GM18873 (cell line): ENCODE results near the gene RPS21.
"Not testable (repeated sequence)": the region's sequence is repeated elsewhere in the genome, so short reads cannot be mapped to it uniquely, and the experiment has no call there.

Experiments used
- ATAC-seq: cut with Tn5 transposase; IDR thresholded peaks from one replicate; pipeline ENCODE4 v1.9.1; 2021; ENCODE audit warnings: mild to moderate bottlenecking, moderate library complexity, moderate number of reproducible peaks; ENCODE audit not compliant: unreplicated experiment, low FRiP score

RPS21 gene

DNA sequence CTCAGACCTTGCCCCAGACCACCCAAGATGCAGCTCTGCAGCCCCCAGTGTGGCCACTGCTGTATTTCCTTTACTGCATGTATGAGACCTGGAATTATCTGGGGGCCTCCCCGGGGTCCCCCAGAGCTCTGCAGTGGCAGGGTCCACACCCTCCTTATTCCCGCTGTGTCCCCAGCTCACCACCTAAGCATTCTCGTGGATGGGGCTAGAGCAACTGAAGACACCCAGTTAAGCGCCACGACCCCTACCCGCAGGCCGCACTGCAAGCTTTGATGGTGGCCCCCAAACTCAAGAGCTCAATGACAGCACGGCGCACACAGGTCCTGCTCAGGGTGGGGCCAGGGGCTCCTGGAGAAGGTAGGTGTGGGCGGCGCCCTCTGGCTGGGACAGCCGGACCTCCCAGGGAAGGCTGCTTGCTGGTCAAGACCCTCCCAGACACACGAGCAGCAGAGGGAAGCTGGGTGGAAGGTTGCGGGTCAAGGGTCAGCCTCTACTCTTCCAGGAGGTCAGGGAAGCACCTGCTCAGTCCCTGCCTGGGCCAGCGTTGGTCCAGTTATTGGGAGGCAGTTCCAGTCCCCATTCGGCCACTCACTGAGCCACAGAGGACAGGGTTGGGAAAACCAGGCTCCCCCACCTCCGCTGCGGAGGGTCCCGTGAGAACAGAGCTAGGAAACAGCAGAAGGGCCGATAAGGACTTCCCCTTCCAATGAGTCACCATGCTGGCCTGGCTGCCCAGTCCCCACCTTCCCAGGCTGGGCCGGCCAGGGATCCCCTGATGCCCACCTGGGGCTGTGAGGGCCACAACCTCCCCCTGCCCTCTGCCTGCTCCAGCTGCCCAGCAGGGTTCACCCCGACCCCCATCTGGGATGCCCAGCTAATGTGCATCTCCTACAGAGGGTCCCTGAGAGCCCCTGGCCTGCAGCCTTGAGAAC lies 22.7 kb upstream of the RPS21 start:
- no peak for ATAC-seq

DNA sequence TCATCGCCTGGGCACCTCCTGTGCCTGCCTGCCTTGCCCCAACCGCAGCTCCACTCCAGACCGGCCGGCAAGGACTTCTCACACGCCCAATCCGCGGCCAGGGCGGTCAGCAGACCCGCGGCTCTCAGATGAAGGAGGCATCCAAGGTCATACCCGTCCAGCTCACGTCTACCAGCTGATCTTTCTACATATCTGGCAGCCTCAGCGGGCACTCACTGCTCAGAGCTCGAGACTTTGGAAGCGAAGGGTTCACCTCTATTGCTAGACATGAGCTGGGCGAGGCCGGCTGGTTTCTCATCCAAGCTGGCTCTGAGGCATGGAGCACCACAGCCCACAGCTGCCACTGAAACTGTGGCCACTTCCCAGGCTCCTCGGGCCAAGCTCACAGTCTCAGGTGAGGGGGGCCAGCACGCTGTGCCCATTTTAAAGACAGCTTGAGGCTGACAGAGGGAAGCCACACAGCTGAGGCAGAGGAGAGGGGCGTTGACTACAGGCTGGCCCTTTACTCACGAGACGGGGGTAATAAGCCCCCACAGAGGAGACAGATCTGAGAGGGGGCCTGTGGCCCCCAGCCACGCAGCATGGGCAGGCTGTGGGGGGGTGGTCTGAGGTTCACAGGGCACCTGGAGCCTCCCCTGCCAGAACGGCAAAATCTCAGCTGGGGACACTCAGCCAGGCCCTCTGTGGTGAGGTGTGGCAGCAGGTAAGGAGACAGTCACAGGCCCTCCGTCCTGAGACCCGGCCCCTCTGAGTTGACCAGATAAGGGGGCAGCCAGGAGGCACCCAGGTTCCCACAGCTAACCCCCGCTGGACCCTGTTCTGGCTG lies 21.8 kb upstream of the RPS21 start:
- no peak for ATAC-seq

DNA sequence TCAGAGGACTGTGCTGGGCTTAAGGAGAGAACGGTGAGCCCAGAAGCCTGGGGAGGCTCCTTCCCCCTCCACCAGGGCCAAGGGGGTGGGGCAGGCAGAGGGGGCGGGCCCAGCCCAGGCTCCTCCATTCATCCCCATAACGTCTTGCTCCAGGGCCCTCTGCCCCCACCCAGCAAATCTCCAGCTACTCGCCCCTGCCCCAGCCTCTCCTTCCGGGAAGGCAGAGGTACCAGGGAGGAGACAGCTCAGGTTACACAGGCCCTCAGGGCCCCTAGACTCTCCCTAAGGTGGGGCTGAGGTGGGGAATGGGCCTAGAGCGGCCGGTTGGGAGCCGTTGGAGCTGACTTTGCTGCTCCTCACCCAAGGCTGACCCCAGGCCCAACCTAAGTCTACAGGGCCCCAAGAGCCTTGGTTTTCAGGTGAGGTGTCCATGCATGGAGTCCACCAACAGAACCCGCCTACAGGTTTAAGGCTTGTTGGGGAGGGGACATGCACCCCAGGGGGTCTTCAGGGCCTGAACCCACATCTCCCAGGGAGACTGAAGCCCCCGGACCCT lies 21.0 kb upstream of the RPS21 start:
- ATAC-seq = no peak

DNA sequence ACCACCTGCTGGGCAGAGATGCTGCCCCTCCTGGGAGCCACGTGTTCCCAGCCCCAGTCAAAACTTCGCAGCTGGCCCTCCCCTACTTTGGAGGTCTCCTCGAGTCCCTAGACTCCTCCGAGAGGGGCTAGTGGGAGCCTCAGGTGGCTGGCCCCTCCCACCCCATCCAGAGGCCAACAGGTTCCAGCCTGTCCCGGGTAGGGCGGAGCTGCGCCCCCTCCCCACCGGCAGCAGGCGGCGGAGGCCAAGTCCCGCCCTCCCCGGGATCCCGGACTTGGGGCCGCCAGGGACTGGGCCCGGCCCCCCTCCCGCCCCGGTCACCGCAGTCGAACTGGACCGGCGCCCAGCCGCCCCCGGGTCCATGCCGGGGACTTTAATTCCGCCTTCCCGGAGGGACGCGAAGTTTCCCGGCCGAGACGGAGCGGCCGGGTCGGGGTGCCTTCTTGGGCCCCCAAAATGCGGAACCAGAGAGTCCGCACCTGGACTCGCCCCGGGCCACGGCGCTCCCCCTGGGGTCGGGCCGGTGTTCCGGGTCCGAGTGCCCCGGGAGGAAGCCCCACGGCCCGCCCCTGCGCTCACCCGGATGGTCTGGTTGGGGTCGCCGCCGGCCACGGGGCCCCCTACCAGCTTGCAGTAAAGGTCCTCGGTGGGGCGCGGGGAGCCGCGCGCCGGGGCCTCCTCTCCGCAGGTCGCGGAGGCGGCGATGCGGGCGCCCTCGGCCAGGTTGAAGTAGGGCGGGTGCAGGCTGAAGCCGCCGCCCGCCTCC lies 20.4 kb upstream of the RPS21 start:
- ATAC-seq = no peak

DNA sequence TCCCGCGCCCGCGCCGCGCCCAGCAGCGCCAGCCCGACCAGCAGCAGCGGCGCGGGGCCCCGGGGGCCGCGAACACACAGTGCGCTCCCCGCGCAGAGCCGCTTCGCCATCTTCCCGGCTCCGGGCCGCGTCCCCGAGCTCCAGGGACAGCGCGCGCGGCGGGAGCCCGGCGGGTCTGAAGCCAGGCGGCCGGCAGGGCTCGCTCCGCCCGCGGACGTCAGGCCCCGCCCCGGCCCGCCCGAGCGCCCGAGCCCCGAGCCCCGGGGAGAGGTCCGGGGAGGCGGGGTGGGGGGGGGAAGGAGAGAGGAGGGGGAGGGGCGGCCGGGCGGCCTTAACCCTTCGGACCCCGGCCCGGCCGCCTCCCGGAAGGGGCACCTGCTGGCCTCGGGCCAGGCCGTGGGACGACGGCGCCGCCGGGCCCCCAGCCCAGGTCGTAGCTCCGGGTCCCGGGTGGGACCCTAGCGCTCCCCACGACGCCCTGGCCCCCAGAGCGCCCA lies 19.7 kb upstream of the RPS21 start, which contains the start of gene LAMA5:
LAMA5 (minus strand) TSS at position 177 of the 497 bp plus-strand sequence; CDS start at position 110, 67 bp downstream.
- ATAC-seq = no peak

DNA sequence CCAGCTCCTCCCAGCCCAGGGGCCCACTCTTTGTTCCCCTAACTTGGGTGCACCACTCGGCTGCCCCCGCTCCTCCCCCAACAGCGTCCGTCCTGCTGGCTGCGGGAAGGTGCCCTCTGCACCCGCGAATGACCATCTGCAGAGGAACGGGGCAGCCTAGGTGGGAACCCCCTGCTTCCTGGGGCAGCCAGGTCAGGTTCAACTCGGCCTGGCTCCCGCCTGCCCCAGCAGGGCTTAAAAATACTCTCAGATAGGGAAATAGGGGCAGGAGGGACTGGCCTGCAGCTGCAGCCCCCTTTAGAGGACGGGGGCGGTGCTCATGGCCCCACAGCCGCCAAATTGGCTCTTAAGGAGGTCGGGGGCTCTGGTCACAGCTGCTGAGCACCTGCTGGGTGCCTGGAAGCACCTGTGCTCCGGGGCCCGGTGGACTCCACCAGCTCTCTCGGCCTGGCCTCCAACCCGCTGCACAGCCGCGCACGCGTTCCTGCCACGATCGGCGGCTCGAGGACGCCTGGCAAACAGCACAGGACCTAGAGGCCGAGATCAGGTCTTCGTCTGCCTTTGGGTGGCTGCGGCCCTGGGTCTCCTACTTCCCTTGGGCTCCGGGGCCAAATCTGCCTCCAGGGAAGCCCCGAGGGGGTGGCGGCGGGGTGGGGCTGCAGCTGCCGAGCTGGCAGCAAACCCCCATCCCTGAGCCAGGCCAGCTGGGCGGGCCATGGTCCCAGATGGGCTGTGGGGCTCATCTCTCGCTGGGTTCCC lies 19.1 kb upstream of the RPS21 start:
- no peak for ATAC-seq

DNA sequence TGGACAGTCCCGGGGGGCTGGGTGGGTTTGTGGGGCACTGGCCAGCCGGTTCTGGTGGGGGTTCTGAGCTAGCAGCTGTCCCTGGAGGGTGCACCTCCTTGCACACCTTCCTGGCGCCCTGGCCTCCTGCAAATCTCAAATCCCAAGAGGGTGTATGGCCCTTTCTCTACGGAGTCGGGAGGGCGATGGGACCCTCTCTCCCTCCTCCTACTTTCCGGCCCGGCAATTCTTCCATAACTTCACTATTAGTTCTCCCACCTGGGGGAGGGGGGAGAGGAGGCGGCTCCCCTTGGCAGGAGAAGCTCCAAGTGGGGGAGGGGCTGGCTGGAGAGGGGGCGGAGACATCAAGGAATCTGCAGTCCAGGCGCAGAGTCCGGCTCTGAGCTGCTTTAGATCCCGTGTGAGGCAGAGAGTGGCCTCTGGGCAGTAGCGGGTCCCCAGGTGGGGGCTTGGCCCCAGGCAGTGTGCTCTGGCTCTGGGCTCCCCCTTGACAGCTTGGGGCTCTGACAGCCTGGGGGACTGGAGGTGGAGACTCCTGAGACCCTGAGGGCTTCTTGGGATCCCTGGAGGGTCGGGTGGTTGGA lies 18.4 kb upstream of the RPS21 start:
- no peak for ATAC-seq

DNA sequence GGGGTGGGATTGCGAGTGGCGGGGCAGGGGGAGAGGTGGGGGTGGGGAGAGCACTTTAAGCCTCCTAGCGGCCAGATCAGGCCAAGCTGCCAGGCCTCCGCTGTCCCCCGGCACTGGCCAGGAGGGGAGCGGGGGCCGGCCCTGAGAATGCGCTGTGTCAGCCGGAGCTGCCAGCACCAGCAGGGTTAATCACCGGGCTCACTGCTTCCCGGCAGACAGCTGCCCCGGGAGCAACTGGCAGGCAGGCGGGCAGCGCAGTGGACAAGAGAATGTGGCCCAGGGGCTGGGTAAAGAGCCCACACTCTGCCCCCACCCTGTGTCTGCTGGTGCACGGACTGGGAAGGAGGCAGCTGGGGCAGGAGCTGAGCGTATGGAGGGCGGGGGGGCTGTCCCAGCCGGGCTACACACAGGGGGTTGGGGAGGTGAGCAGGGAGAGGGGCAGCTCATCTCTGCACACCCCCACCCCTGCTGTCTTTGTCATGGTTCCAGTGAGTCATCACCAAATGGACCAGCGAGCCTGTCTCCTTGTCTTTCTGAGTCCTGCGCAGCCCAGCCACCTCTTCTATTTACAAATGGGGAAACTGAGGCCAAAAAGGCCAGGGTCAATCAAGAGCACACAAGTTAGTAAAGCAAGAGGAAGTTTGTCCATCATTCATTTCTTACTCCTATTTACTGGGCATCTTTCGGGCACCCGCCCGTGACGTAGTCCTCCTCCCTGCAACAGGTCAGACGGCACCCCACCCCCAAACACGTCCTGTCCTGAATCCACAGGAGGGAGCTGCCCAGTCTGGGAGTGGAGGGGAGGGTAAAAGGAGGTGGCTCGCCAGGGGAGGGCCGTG lies 17.7 kb upstream of the RPS21 start:
- no peak for ATAC-seq

DNA sequence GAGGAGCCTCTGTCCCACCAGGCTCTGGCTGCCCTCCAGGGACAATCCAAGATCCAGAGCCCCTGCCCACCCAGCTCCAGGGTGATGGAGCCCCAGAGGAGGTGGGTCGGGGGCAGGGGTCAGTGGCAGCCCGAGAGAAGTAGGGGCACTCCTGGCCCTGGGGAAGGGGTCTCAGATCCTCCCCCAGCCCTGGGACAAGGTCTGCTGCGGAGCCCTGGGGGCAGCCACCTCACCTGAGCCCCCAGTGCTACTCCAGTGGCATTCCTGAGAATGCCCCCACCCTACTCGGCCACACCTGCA lies 17.1 kb upstream of the RPS21 start:
- ATAC-seq = no peak

DNA sequence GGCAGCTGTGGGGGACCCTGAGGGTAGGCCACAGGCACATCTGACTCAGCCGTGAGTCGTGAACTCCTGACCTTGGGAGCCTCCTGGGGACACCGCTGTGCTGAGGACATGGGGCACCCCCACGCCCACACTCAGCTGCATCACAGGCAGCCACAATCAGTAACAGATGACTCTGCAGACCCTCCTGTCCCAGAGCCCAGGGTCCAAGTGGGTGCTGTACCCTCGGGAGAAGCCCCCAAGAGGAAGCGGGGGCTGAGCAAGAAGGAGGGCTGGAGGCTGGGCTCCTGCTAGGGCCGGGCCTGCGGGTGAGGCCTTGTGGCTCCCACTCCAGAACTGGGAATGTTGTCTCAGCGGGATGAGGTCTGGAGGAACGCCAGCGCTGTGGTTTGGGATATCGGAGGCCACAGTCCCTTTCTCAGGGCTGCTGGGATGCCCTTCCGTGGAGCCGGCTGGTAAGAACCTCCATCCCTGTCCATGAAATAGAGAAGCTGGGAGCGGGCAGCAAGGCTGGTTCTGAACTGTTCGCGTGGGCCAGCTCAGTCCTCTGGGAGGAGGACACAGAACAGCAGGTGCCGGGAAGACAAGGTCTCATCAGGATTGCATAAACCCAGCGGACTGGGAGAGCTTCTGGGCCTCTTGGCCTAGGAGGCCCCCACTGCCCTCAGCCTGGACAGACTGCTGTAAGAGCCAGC lies 16.6 kb upstream of the RPS21 start:
- no peak for ATAC-seq

DNA sequence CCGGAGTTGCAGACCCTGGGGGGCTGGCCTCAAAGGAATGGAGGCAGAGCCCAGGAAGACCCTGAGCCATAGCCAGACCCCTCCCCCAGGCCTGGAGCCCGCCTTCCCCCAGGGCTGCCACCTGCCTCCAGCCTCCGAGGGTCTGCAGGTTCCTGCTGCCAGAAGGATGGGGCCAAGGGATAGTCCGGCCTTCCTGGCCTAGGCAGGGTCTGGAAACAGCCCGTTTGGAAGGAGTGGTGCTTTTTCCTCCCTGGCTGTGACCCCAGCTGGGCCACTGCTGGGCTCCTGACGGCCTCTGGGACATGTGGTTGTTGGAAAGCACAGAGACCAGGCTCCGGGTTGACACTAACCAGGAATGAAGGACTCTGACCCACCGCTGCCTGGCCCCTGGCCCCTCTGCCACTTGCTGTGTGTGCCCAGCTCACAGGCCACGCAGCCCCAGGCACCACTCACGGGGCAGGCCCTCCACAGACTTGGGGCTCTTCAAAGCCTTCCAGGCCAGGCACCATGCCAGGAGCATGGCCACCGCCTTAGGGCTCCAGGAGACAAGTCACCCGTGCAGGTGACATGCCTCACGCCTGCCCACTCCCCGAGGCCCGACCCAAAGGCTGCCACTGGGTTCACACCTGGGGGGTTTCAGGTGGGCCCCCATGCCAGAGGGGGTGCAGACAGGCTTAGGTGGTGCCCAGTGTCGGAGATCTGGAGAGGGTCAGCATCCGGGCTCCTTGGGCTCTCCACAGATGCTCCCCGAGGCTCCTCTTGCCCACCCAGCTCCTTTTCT lies 15.9 kb upstream of the RPS21 start:
- ATAC-seq = no peak

DNA sequence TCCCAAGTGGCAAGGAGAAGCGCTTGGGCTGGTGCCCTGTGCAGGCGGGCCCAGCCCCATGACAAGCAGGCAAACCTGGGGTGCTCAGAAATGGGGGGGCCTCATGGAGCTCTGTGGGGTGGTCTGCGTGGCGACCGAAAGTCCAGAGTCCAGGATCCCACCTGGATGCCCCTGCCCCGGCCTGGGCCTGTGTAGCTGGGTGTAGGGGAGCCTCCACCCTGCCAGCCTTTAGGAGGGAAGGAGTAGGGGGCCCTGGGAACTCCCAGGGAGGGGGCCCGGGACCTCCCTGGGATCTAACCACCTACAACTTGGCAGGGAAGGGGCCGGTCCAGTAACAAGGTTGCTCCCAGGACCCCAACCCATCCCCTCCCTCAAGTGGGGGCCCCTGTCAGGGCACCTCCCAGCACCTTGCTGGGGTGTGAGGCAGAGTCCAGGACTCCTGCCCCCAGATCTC lies 15.3 kb upstream of the RPS21 start:
- ATAC-seq = no peak

DNA sequence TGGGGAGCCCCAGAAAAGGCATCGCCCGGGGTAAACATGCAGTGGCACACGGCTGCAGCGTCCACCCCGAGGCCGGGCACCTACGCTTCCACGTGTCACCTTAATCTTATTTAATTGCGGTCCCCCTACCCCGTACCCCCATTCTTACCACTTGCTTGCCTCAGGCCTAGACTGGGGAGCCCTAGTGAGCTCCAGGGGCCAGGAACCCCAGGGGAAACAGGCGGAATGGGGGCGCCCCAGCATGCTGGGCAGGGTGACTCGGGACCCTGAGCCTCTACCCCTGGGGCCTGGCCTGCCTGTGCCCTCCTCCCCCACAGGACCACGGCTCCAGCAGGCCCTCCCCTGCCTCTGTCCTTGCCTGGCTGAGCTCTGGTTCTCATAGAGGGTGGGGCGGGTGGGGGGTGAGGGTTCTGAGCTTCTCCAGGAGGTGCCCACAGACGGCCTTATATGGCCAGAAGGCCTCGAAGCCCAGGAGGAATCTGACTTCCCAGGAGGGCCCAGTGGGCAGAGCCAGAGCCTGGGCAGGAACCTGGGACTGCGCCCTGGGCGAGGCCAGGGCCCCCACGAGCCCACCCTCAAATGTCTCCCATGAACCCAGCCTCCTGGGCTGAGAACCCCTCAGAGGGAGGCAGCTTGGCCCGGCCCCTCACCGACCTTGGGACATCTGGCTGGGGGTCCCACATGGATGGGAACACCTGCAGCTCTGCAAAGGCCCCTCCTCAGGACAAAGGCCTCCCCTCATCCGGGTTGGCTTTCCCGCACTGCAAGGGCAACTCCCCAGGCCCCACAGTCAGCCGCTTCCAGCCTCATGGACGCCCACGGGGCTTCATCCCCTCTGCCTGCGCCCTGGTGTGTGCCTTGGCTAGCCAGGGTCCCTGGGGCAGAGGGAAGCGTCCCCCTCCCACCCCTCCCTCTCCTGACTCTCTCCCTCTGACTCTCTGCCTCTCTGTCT lies 14.6 kb upstream of the RPS21 start:
- ATAC-seq = no peak

DNA sequence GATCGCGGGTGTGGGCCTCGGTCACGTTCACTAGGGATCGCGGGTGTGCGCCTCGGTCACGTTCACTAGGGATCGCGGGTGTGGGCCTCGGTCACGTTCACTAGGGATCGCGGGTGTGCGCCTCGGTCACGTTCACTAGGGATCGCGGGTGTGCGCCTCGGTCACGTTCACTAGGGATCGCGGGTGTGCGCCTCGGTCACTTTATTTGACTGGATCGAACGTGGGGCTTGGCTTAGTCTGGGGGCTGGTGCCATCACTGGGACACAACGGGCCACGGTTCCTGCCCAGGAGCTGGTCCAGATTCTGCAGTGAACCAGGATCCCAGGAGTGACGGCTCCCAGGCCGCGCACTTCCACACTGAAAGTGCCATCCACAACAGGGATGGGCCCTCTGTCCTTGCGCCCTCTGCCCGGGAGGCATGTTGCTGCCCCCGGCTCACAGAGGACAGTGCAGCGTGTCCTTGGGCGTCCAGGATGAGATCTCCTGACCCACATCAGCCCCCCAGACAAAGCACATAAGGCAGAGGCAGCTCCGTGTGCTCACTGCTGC lies 13.2 kb upstream of the RPS21 start:
- ATAC-seq = not testable (repeated sequence)

DNA sequence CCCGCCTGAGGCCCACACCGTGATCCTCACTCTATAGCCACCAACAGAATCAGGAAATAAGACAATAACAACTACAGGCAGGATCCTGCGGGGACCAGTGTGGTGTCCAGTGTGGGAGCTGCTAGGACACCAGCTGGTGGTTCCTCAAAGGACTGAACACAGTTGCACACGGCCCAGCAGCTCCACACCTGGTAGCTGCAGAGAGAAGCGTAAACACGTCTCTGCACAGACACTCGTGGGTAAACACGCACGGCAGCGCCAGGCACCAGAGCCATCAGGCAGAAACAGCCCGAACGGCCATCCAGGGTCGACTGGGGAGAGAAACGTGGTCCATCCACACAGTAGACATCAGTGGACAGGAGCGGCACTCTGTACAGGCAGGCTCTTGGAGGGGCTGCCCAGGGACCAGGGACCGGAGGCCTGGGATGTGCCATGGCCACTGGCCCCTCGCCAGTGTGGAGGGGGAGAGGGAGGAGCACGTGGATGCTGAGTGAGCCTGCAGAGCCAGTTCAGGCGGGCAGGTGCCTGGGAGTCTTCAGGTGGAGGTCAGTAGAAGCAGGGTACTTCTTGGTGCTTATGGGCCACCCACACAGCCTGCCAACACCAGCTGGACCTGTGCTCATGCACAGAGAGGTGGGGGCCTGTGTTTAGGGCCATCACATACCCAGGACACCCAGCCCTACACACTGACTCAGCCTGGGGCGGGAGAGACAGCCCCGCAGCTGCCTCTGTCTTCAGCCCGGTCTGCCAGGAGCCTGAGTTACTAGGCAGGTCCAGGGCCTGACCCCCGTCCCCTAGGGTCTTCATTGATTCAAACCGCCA lies 12.4 kb upstream of the RPS21 start:
- no peak for ATAC-seq
